Measurements from ENCODE around the gene SMAD3. TPM values are rescaled to one million over a fixed set of nuclear protein-coding genes. Genes with fewer than 3 reads are reported as not detected.

The SMAD3 gene
- total and polyA plus RNA-seq, 8 donors, result 30.9 to 53.6 (median 50.4) TPM

- no peak overlapping the region for H3K4me3 ChIP-seq
- intact Hi-C loops (cut with DNase I), result loop anchor here in 1 of 2 donors (10.0 kb wide), 1 partner anchor 97 kb away; the partner anchor contains the start of gene SMAD3
- no peak for TF ChIP-seq CTCF (IDR thresholded peaks at IDR 0.05)
- peaks cover 0 to 16% of the 10 kb centered on the region in 2 donors for H3K36me3 ChIP-seq
- no peaks in the 10 kb centered on the region for H3K27me3 ChIP-seq
- ATAC-seq (no peak), DNase-seq (no peak)
- peaks cover 12 to 40% of the 10 kb centered on the region in 2 donors for H3K4me1 ChIP-seq
- no peaks in the 10 kb centered on the region for H3K9me3 ChIP-seq
- H3K27ac ChIP-seq, result no peak overlapping the region
Observed at GRCh38 chr15:67161412-67161811, 96.0 kb downstream of the SMAD3 start.

- Histone ChIP-seq H3K27ac (no peak overlapping the region), H3K4me1 (peaks cover 12 to 40% of the 10 kb centered on the region in 2 donors), H3K27me3 (no peaks in the 10 kb centered on the region), H3K4me3 (no peak overlapping the region), H3K9me3 (no peaks in the 10 kb centered on the region), H3K36me3 (peaks cover 0 to 21% of the 10 kb centered on the region in 2 donors)
- no peak for TF ChIP-seq CTCF (IDR thresholded peaks at IDR 0.05)
- ATAC-seq (no peak), DNase-seq (no peak)
- intact Hi-C loops (cut with DNase I), result loop anchor here in 1 of 2 donors (10.0 kb wide), 1 partner anchor 97 kb away; the partner anchor contains the start of gene SMAD3
Observed at GRCh38 chr15:67161881-67162280, 96.5 kb downstream of the SMAD3 start.

- ATAC-seq (no peak), DNase-seq (no peak)
- no peaks in the 10 kb centered on the region for H3K9me3 ChIP-seq
- TF ChIP-seq CTCF (IDR thresholded peaks at IDR 0.05), result no peak
- H3K27ac ChIP-seq, result no peak overlapping the region
- H3K4me3 ChIP-seq, result no peak overlapping the region
- H3K4me1 ChIP-seq, result peaks cover 12 to 38% of the 10 kb centered on the region in 2 donors
- intact Hi-C loops (cut with DNase I), result loop anchor here in 1 of 2 donors (10.0 kb wide), 1 partner anchor 98 kb away; the partner anchor contains the start of gene SMAD3
- peaks cover 0 to 29% of the 10 kb centered on the region in 2 donors for H3K36me3 ChIP-seq
- H3K27me3 ChIP-seq, result no peaks in the 10 kb centered on the region
Observed at GRCh38 chr15:67163180-67163579, 97.8 kb downstream of the SMAD3 start.

GRCh38 chr15:67164401-67164791, 99.0 kb downstream of the SMAD3 start:
- no peaks in the 10 kb centered on the region for H3K9me3 ChIP-seq
- no peaks in the 10 kb centered on the region for H3K27me3 ChIP-seq
- H3K36me3 ChIP-seq, result peaks cover 0 to 33% of the 10 kb centered on the region in 2 donors
- H3K27ac ChIP-seq, result no peak overlapping the region
- intact Hi-C loops (cut with DNase I), result loop anchor here in 1 of 2 donors (10.0 kb wide), 1 partner anchor 100 kb away; the partner anchor contains the start of gene SMAD3
- DNase-seq (peak in 2 of 4 donors; percentile 49 to 60), ATAC-seq (peak; percentile 72)
- H3K4me3 ChIP-seq, result no peak overlapping the region
- TF ChIP-seq CTCF (IDR thresholded peaks at IDR 0.05), result no peak
- H3K4me1 ChIP-seq, result peaks cover 11 to 33% of the 10 kb centered on the region in 2 donors

- peaks cover 11 to 33% of the 10 kb centered on the region in 2 donors for H3K4me1 ChIP-seq
- no peak for TF ChIP-seq CTCF (IDR thresholded peaks at IDR 0.05)
- ATAC-seq, result peak; percentile 52
- H3K9me3 ChIP-seq, result no peaks in the 10 kb centered on the region
- H3K4me3 ChIP-seq, result no peak overlapping the region
- no peaks in the 10 kb centered on the region for H3K27me3 ChIP-seq
- H3K36me3 ChIP-seq, result peaks cover 0 to 33% of the 10 kb centered on the region in 2 donors
- no peak overlapping the region for H3K27ac ChIP-seq
- intact Hi-C loops (cut with DNase I), result loop anchor here in 1 of 2 donors (10.0 kb wide), 1 partner anchor 100 kb away; the partner anchor contains the start of gene SMAD3
- peak in 1 of 4 donors; percentile 30 for DNase-seq
Observed at GRCh38 chr15:67164811-67165253, 99.4 kb downstream of the SMAD3 start.

Data from left lung (tissue), 10 donors.